ENCODE data around the gene RNF44. TPM values are rescaled to one million over a fixed set of nuclear protein-coding genes. Genes with fewer than 3 reads are reported as not detected.

The RNF44 gene
- total RNA-seq, 6 experiments from 2014 or later, result 10.6 to 13.4 (median 11.3) TPM

DNA sequence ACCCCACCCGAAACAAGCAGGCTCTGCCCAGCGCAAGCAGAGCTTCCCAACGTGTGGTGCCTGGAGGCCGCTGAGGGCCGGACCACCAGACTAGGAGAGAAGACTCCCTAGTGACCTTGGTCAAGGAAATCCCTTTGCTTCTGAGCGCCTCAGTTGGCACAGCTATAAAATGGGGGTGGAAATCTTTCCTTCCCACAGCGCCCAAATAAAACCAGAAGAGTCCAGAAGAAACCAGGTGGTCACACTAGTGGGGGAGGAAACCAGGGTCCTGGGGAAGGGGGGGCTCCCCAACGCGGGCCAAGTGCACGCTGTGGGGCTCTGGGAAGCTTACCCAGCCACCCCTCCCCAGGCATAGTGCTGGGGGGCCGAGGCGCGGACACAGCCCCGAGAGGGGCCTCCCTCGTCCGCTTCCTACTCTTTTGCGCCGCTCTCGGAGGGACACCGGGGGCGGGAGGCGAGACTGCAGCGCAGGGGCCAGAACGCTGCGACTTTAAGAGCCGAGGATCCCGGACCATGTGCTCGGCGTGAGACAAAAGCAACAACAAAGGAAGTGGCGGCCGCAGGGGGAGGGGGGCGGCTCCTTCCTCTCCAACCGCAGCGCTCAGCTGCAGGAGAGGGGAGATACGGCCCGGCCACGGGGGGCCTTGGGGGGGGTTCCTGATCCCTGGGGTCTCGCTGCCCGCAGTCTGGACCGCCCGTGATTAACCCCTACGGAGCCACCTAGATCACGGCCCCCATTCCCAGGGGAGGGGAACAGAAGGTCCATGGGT, 885 bp downstream of the RNF44 start:
- no peaks in the 10 kb centered on the region for H3K36me3 Mint-ChIP-seq (ENCODE audit: low read depth)
- H3K4me3 Mint-ChIP-seq, result peak overlapping the region; percentile 95
- H3K27ac Mint-ChIP-seq, result peak overlapping the region; percentile 98
- no peaks in the 10 kb centered on the region for H3K9me3 Mint-ChIP-seq
- TF ChIP-seq CTCF (IDR thresholded peaks at IDR 0.05), result no peak
- H3K27me3 Mint-ChIP-seq (ENCODE audit: insufficient read depth), result no peaks in the 10 kb centered on the region; the same call in none of the 2 replicates
- DNase-seq, result peak; percentile 51
- H3K4me1 Mint-ChIP-seq (ENCODE audit: low read depth), result peaks cover 43% of the 10 kb centered on the region

DNA sequence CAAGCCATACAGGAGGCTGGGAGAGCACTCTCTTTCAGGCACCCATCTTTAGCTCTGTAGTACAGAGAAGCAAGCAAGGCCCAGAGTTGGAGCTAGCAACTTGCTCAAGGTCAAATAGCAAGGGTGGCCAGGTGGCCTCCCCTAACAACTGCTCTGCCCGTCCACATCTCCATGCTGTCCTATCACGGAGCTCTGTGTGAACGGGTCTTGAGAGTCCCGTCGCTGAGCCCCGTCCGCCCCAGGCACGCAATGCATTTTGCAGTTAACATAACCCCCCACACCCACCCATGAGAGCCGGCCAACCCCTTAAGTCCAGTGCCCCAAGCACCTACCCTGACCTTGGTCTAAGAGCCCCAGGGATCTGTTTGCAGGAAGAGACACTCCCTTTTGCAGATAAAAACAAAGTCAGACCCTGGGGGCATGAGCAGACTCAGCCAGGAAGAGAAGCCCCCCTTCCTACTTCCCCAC, 1.5 kb downstream of the RNF44 start:
- Mint-ChIP-seq H3K27ac (peak overlapping the region; percentile 98), H3K9me3 (no peaks in the 10 kb centered on the region), H3K27me3 (ENCODE audit: insufficient read depth) (no peaks in the 10 kb centered on the region; the same call in 1 of the 2 replicates), H3K4me1 (ENCODE audit: low read depth) (peaks cover 43% of the 10 kb centered on the region), H3K4me3 (peak overlapping the region; percentile 95), H3K36me3 (ENCODE audit: low read depth) (no peaks in the 10 kb centered on the region)
- no peak for DNase-seq
- TF ChIP-seq CTCF (IDR thresholded peaks at IDR 0.05), result no peak

GRCh38 chr5:176535101-176535663, 2.0 kb downstream of the RNF44 start:
- no peak for TF ChIP-seq CTCF (IDR thresholded peaks at IDR 0.05)
- Mint-ChIP-seq H3K9me3 (no peaks in the 10 kb centered on the region), H3K27ac (peak overlapping the region; percentile 98; the same call in 1 of the 2 replicates), H3K27me3 (ENCODE audit: insufficient read depth) (no peaks in the 10 kb centered on the region; the same call in 1 of the 2 replicates), H3K4me3 (peak overlapping the region; percentile 95), H3K36me3 (ENCODE audit: low read depth) (no peaks in the 10 kb centered on the region), H3K4me1 (ENCODE audit: low read depth) (peaks cover 43% of the 10 kb centered on the region)
- no peak for DNase-seq

DNA sequence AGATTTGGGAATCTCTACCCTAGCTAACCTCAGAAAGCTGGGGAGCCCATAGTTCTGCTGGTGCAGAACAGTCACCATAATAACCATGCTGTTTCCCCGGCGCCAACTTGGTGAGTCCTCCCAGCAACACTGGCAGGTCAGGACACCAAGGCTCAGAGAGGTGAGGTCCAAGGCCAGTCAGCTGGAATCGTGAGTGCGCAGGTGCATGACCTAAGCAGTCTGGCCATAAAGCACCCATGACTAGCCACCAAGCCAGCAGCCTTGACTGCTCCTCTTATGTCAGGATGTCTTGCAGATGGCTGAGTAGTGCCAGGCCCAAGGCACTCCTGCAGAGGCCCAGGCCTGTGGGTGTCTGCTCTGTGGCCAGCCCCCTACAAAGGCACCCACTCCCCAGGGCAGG, 2.6 kb downstream of the RNF44 start:
- H3K36me3 Mint-ChIP-seq (ENCODE audit: low read depth), result no peaks in the 10 kb centered on the region

More for the DNA sequence above, 2.6 kb downstream of the RNF44 start:
- DNase-seq, result no peak
- no peak for TF ChIP-seq CTCF (IDR thresholded peaks at IDR 0.05)
- H3K4me1 Mint-ChIP-seq (ENCODE audit: low read depth), result peaks cover 43% of the 10 kb centered on the region
- H3K4me3 Mint-ChIP-seq, result no peak overlapping the region
- H3K27ac Mint-ChIP-seq, result peak overlapping the region; percentile 27; the same call in 1 of the 2 replicates
- H3K27me3 Mint-ChIP-seq (ENCODE audit: insufficient read depth), result no peaks in the 10 kb centered on the region; the same call in 1 of the 2 replicates
- H3K9me3 Mint-ChIP-seq, result no peaks in the 10 kb centered on the region

All from HFFc6 (cell line).